ENCODE data around the gene TGFBR1.
"Not testable (repeated sequence)": the region's sequence is repeated elsewhere in the genome, so short reads cannot be mapped to it uniquely, and the experiment has no call there.

The TGFBR1 gene

GRCh38 chr9:99192786-99193465, 88.0 kb downstream of the TGFBR1 start:
- no peak for DNase-seq

DNA sequence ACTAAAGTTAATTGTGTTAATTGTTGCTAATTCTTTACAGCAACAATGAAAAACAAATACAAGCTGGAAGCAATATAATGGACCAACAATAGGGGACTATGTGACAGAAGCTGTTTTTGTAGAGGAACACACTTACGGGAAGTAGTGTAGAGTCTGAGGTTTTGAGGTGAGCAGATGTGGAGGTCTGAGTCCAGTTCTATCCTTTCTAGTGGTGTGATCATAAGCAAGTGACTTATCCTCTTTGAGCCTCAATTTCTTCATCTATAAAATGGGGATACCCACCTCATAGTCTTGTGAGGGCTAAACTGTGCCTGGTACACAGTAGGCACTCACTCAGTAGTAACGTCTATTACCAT, 88.5 kb downstream of the TGFBR1 start:
- no peak for DNase-seq

- not testable (repeated sequence) for DNase-seq
Measured at GRCh38 chr9:99196484-99196883, 91.6 kb downstream of the TGFBR1 start.

- no peak for DNase-seq
Measured at GRCh38 chr9:99197124-99197630, 92.3 kb downstream of the TGFBR1 start.

- no peak for DNase-seq
Measured at GRCh38 chr9:99197987-99198386, 93.1 kb downstream of the TGFBR1 start.

DNA sequence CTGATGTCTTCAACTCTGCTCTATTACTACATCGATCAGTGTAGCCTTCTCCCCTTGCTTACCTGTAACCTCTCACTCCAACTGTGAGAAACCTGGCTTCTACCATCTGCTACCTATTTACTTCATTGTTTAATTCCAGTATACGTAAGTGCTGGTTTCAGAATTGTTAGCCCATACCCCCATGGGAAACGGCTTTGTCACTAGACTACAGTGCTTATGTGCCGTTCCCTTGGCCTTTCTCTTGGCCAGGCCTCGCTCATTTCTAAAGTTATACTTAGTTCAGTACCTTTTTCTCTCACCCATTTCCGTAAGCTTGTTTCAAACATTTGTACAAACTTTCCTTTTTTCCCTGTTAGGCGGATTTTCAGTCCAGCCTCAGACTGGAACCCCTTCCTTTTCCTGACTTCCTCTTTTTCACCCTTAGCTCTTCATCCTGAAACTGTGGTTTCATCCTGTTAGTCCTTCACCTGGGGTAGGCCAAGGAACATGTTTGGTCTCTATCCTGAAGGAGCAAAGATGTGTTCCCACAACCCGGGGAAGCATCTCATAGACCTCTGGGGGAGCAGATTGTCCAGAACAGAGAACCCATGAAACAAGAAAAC, 95.1 kb downstream of the TGFBR1 start:
- no peak for DNase-seq

DNA sequence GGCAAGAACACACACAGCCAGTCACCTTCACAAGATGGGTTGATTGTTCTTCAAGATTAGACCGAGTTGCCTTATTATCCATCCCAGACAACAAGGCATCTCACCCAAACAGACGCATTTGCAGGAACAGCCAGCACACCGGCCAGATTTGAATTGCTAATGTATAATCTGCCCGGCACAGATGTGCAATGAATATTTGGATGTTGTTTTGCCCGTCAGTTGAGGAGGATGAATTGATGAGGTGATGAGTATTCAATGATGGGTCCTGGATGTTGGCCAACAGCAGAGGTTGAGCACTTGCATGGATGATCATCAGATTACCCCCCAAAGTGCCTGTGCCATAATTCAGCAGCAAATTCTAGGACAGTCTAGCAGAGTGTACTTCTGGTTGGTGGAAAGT, 96.7 kb downstream of the TGFBR1 start:
- DNase-seq: no peak

All from activated CD4-positive, alpha-beta T cell treated with anti-CD3 and anti-CD28 coated beads, Interleukin-2, amount 50 U/mL, for 4 hours (primary cell).